Keratinocyte (primary cell): ENCODE measurements around the gene DENND4A.

Source experiments
- CTCF ChIP-seq, 3 experiments: IDR thresholded peaks in 1 of 3; conservative IDR thresholded peaks in 1 of 3; optimal IDR thresholded peaks in 1 of 3; 2 replicates in 2 of 3; 3 replicates in 1 of 3; pipeline versions ENCODE3 to v1.5.1; 2011; ENCODE audit warnings: low read length in 3 of 3, mild to moderate bottlenecking in 3 of 3, moderate library complexity in 2 of 3, control low read depth in 1 of 3, inconsistent platforms in 1 of 3; ENCODE audit not compliant: insufficient read depth in 2 of 3; ENCODE audit errors: extremely low read depth in 1 of 3
- EZH2 ChIP-seq: IDR thresholded peaks from one replicate; pipeline ENCODE4 v1.6.1; 2012; ENCODE audit warnings: inconsistent platforms, mild to moderate bottlenecking, low read length, moderate library complexity

- TF ChIP-seq CTCF (optimal IDR thresholded peaks at IDR 0.05 in 1 of 3, IDR thresholded peaks at IDR 0.05 in 1 of 3, conservative IDR thresholded peaks at IDR 0.05 in 1 of 3; ENCODE audit: extremely low read depth in 1 of 3, insufficient read depth in 2 of 3, low read length in 3 of 3) (no peak), EZH2 (no peak)
These were observed 136.6 kb downstream of the DENND4A start for GRCh38 chr15:65655457-65655856.
